Stimulated activated naive CD8-positive, alpha-beta T cell treated with anti-CD3 and anti-CD28 coated beads, Interleukin-15, amount 100 ng/mL, for 72 hours (primary cell): ENCODE data around the gene ZNF256.

Experiments
- ATAC-seq: fragments of 150-1000 bp; cut with Tn5 transposase; 2 replicates; pipeline ENCODE4 v1.10.0; 2021; ENCODE audit warnings: mild to moderate bottlenecking, moderate library complexity
- DNase-seq, 2 donors: peaks; one replicate each; pipeline ENCODE4 v3.0.0; 2021 to 2022
- H3K27ac Mint-ChIP-seq, 2 donors: one replicate each; pipeline ENCODE4 v1.8.0; 2022; ENCODE audit warnings: mild to moderate bottlenecking in 2 of 2, mixed read lengths in 2 of 2, moderate library complexity in 2 of 2
- H3K27me3 Mint-ChIP-seq: one replicate; pipeline ENCODE4 v1.8.0; 2022; ENCODE audit warnings: mixed read lengths
- H3K4me1 Mint-ChIP-seq: one replicate; pipeline ENCODE4 v1.8.0; 2022; ENCODE audit warnings: mild to moderate bottlenecking, mixed read lengths
- H3K4me3 Mint-ChIP-seq, 2 donors: one replicate each; pipeline ENCODE4 v1.8.0; 2022; ENCODE audit warnings: mild to moderate bottlenecking in 2 of 2, mixed read lengths in 2 of 2, moderate library complexity in 1 of 2
- H3K9me3 Mint-ChIP-seq, 2 donors: one replicate each; pipeline ENCODE4 v1.8.0; 2022; ENCODE audit warnings: mixed read lengths in 2 of 2

The ZNF256 gene

DNA sequence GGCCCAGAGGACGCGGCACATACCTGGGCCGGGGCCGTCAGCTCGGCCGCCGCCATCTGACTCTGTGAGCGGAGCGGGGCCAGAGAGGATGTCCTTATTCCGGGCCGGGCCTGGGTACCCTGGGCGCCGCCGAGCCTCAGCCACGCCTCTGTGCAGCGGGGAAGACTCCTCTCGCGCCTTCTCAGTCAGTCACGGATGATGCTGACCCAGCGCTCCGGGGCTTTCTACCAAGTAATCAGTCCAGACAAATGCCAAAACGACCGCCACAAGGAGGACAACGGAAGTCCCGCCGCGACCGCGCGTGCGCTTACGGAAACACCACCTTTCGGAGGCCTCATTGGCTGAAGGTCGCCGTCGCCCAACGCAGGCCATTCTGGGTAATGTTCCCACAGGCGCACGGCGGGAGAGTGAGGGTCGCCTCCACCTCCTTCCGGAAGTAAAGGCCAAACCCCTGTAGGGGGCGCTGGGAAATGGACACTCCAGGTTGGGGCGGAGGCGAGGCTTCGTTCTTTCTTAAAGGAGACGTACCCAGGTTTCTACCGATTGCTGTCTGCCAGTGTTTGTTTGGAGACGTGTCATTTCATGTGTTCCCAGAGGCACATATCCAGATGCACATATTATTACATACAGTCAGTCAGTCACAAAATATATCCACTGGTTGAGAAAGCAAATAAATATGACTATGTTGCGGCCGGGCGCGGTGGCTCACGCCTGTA lies at the start of gene ZNF256:
TSS of gene ZNF256 (minus strand) at position 288 of the 716 bp plus-strand sequence. CDS start at position 56, 232 bp downstream.
- Mint-ChIP-seq H3K27ac (peak within 1 kb of the TSS; percentile 94 to 98), H3K27me3 (no peaks in the 10 kb centered on the region), H3K9me3 (peaks cover 35 to 56% of the 10 kb centered on the region in 2 donors), H3K4me3 (peak within 1 kb of the TSS; percentile 96), H3K4me1 (peaks cover 13% of the 10 kb centered on the region)
- DNase-seq (peak; percentile 91 to 95), ATAC-seq (peak; percentile 98)

DNA sequence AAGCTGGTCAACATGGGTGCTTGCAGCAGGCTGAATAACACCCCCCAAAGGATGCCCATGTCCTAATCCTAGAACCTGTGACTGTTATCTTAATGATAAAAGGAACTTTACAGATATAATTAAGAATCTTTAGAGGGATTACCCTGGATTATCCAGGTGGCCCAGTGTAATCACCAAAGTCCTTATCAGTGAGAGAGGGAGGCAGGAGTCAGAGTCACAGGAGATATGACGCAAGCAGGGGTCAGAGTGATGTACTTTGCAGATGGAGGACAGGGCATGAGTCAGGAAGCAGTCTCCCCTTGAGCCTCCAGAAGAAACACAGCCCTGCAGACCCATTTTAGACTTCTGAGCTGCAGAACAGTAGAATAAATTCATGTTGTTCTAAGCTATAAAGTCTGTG lies 45.3 kb upstream of the ZNF256 start:
- DNase-seq (no peak), ATAC-seq (no peak)
- Mint-ChIP-seq H3K4me3 (no peak overlapping the region), H3K27ac (no peak overlapping the region), H3K9me3 (peaks cover 54 to 86% of the 10 kb centered on the region in 2 donors), H3K27me3 (no peaks in the 10 kb centered on the region), H3K4me1 (no peaks in the 10 kb centered on the region)

DNA sequence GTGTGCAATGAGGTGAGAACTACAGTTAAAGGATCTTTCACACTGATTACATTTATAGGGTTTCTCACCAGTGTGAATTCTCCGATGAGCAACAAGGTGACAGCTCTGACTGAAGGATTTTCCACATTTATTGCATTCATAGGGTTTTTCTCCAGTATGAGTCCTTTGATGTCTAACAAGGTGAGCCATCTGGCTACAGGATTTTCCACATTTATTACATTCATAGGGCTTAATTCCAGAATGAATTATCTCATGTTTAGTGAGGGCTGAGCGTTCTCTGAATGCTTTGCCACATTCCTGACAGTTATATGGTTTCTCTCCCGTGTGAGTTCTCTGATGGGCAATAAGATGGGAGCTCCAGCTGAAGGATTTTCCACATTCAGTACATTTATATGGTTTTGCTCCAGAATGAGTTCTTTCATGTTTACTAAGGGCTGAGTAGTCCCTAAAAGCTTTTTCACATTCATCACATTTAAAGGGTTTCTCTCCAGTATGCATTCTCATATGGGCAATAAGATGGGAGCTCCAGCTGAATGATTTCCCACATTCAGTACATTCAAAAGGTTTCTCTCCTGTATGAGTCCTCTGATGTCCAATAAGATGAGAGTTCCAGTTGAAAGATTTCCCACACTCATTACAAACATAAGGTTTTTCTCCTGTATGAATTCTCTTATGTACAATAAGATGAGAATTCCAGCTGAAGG lies 31.2 kb upstream of the ZNF256 start:
- H3K4me1 Mint-ChIP-seq = no peaks in the 10 kb centered on the region
- DNase-seq = no peak
- ATAC-seq = no peak
- H3K27ac Mint-ChIP-seq = no peak overlapping the region
- H3K27me3 Mint-ChIP-seq = no peaks in the 10 kb centered on the region
- peaks cover 69 to 96% of the 10 kb centered on the region in 2 donors for H3K9me3 Mint-ChIP-seq
- no peak overlapping the region for H3K4me3 Mint-ChIP-seq

- peaks cover 52 to 86% of the 10 kb centered on the region in 2 donors for H3K9me3 Mint-ChIP-seq
- H3K4me3 Mint-ChIP-seq = no peak within 1 kb of the TSS
- ATAC-seq (no peak), DNase-seq (no peak)
- no peaks in the 10 kb centered on the region for H3K27me3 Mint-ChIP-seq
- no peaks in the 10 kb centered on the region for H3K4me1 Mint-ChIP-seq
- H3K27ac Mint-ChIP-seq = peak within 1 kb of the TSS in 1 of 2 donors; percentile 57
These were observed 26.9 kb upstream of the ZNF256 start, which contains the start of gene C19orf18 for GRCh38 chr19:57974434-57974833. TSS of gene C19orf18 (minus strand) at chr19:57974534. CDS start at chr19:57974432, 102 bp downstream.

- DNase-seq (no peak), ATAC-seq (no peak)
- H3K9me3 Mint-ChIP-seq = peaks cover 27 to 53% of the 10 kb centered on the region in 2 donors
- no peaks in the 10 kb centered on the region for H3K27me3 Mint-ChIP-seq
- no peak overlapping the region for H3K4me3 Mint-ChIP-seq
- H3K4me1 Mint-ChIP-seq = no peaks in the 10 kb centered on the region
- H3K27ac Mint-ChIP-seq = no peak overlapping the region
These were observed 17.3 kb upstream of the ZNF256 start for GRCh38 chr19:57964761-57965160.

DNA sequence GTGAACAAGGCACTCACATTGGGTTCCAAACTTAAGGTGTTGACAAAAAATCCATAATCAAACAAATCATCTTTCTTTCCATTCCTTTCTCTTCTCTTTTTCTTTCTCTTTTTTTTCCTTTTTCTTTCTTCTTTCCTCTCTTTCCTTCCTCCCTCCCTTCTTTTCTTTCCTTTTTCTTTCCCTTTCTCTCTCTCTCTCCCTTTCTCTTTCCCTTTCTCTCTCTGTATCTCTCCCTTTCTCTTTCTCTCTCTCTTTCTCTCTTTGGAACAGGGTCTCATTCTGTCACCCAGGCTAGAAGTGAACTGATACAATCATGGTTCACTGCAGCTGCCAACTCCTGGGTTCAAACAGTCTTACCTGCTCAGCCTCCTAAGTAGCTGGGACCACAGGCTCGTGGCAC lies 14.3 kb upstream of the ZNF256 start:
- Mint-ChIP-seq H3K27me3 (no peaks in the 10 kb centered on the region), H3K4me3 (no peak overlapping the region), H3K9me3 (peaks cover 22 to 53% of the 10 kb centered on the region in 2 donors), H3K4me1 (no peaks in the 10 kb centered on the region), H3K27ac (no peak overlapping the region)
- no peak for DNase-seq
- ATAC-seq = no peak

DNA sequence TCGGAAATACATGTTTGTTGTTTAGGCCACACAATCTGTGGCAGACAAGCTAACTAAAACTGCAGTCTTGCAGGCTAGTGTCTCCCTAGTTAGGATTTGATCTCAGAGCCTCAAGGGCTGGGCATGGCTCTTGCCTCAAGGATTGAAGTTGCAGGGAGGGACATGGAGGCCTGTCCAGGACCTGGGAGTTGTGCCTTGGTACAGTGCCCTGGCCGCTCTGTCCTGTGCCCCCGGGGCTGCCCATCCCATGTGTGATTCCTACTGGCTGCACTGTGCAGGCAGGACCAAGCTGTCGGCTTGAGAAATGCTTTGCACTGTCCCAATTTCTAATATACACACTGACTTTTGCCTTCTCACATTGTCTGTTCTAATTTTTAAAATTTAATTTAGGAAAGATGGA lies 7.5 kb upstream of the ZNF256 start:
- Mint-ChIP-seq H3K27me3 (no peaks in the 10 kb centered on the region), H3K4me1 (no peaks in the 10 kb centered on the region), H3K9me3 (peaks cover 36 to 57% of the 10 kb centered on the region in 2 donors), H3K27ac (no peak overlapping the region), H3K4me3 (no peak overlapping the region)
- no peak for DNase-seq
- ATAC-seq = no peak

DNA sequence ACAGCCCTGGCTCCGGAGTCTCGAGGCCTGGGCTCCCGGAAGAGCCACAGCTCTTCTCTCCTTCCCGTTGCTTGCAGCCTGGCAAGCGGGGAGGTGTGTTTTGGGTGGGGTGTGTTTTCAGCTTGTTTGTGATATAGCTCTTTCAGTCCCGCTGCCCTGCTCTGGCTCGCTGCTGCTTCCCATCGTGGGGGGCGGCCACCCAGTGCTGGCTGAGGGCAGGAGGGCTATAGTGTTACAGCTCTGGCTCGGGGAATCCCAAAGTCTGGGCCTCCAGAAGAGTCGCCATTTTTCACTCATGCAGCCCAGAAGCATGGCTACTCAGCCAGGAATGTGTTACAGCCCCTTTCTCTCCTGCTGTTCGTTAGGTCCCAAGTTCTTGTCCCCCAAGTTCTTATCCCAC lies 2.2 kb upstream of the ZNF256 start:
- Mint-ChIP-seq H3K9me3 (peaks cover 33 to 54% of the 10 kb centered on the region in 2 donors), H3K27me3 (no peaks in the 10 kb centered on the region), H3K4me1 (peaks cover 13% of the 10 kb centered on the region), H3K4me3 (no peak overlapping the region), H3K27ac (no peak overlapping the region)
- no peak for ATAC-seq
- DNase-seq = no peak

GRCh38 chr19:57949296-57949695 lies 1.8 kb upstream of the ZNF256 start:
- Mint-ChIP-seq H3K9me3 (peaks cover 29 to 54% of the 10 kb centered on the region in 2 donors), H3K27ac (no peak overlapping the region), H3K4me3 (no peak overlapping the region), H3K27me3 (no peaks in the 10 kb centered on the region), H3K4me1 (peaks cover 13% of the 10 kb centered on the region)
- ATAC-seq = no peak
- no peak for DNase-seq

- Mint-ChIP-seq H3K4me1 (peaks cover 13% of the 10 kb centered on the region), H3K9me3 (peaks cover 40 to 61% of the 10 kb centered on the region in 2 donors), H3K27me3 (no peaks in the 10 kb centered on the region), H3K27ac (peak overlapping the region; percentile 94 to 98), H3K4me3 (peak overlapping the region; percentile 96)
- DNase-seq (no peak), ATAC-seq (no peak)
These were observed 453 bp downstream of the ZNF256 start for GRCh38 chr19:57947088-57947418.

GRCh38 chr19:57946316-57946715 lies 1.2 kb downstream of the ZNF256 start:
- Mint-ChIP-seq H3K27me3 (no peaks in the 10 kb centered on the region), H3K27ac (peak overlapping the region in 1 of 2 donors; percentile 82), H3K9me3 (peaks cover 46 to 67% of the 10 kb centered on the region in 2 donors), H3K4me3 (peak overlapping the region; percentile 96), H3K4me1 (peaks cover 13% of the 10 kb centered on the region)
- ATAC-seq = no peak
- DNase-seq = no peak

DNA sequence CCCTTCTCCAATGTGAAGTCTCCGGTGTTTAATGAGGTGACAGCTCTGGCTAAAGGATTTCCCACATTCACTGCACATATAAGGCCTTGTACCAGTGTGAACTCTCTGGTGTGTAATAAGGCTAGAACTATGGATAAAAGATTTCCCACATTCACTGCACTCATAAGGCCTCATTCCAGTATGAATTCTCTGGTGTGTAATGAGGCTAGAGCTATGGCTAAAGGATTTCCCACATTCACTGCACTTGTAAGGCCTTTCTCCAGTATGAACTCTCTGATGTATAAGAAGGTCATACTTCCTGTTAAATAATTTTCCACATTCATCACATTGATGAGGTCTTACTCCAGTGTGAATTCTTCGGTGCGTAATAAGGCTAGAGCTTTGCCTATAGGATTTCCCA lies 5.9 kb downstream of the ZNF256 start:
- peaks cover 48 to 81% of the 10 kb centered on the region in 2 donors for H3K9me3 Mint-ChIP-seq
- no peak for ATAC-seq
- DNase-seq = no peak
- no peak overlapping the region for H3K27ac Mint-ChIP-seq
- peaks cover 10% of the 10 kb centered on the region for H3K4me1 Mint-ChIP-seq
- H3K27me3 Mint-ChIP-seq = no peaks in the 10 kb centered on the region
- H3K4me3 Mint-ChIP-seq = no peak overlapping the region

DNA sequence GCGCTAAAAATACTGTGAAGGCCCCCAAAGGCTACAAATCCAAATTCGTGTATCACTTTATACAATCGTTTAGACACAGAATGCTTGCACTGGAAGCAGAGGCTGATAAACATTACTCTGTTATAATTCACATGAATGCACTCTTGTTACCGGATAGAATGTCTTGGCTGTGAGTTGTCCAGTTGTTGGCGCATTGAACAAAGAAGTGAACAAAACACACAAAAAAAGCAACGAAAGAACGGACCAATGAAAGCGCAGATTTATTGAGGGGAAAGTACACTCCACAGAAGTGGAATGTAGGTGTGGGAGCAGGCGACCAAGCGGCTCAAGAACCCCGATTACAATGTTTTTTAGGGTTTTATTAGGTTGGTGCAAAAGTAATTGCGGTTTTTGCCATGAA lies 11.8 kb downstream of the ZNF256 start:
- peaks cover 10% of the 10 kb centered on the region for H3K27me3 Mint-ChIP-seq
- peaks cover 39 to 66% of the 10 kb centered on the region in 2 donors for H3K9me3 Mint-ChIP-seq
- peaks cover 13% of the 10 kb centered on the region for H3K4me1 Mint-ChIP-seq
- no peak for DNase-seq
- no peak overlapping the region for H3K4me3 Mint-ChIP-seq
- no peak for ATAC-seq
- no peak overlapping the region for H3K27ac Mint-ChIP-seq

DNA sequence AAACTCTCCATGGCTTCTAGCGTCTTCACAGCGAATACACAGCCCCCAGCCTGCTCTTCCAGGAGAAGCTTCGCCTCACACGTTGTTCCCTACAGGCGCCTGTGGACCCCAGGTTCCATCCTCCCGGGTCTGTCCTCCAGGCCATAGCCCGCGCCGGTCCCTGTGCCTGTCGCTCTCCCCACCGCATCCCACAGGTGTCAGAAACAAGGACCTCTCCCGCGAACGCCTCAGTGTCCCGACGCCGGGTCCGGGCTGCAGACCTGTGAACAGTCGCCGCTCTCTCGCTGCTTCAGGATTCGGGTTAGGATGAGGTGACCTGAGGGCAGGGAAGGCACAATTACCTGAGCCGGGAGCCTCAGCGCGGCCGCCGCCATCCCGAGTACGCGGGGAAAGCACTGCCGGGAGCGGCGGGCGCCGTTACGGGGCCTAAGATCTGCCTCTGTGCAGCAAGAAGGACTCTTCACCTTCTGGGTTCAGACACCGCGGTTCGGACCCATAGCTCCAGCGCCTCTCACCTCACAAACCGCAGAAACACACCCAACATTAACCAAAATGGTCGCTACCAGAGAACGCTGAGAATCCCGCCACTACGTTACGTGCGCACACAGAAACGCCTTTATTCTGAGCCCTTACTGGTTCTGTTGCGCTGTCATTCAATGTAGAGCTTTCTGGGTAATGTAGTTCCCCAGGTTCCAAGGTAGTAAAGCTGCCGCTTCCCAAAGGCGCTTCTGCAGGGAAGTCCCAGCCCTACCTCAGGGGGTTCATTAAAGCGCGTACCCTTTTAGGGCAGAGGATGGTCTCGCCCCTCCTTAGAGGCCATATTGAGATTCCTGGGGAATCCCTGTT lies 12.5 kb downstream of the ZNF256 start, which contains the start of gene ZNF418:
TSS of gene ZNF418 (minus strand) at position 583 of the 846 bp plus-strand sequence. CDS start 1,580 bp downstream, outside the sequence.
- Mint-ChIP-seq H3K4me1 (peaks cover 13% of the 10 kb centered on the region), H3K9me3 (peaks cover 43 to 70% of the 10 kb centered on the region in 2 donors), H3K27me3 (peaks cover 10% of the 10 kb centered on the region), H3K27ac (peak within 1 kb of the TSS; percentile 88 to 96), H3K4me3 (peak within 1 kb of the TSS; percentile 86 to 94)
- ATAC-seq (peak; percentile 94), DNase-seq (peak; percentile 38 to 54)

DNA sequence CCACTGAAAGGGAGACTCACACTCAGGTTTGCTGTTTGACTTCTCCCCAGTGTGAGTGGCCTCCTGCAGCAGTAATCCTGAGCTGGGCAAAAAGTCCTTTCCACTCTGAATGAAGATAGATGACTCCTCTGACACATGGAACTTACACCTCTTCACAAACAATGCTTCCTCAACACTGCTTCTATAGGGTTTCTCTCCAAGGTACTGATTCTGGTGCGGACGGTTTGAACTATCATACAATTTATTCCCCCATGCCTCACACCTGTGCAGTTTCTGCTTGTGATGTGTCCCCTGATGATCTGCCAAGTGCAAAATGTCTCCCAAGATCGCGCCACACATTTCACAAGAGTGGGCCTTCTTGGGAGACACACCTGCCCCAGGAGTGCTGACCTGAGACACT lies 19.9 kb downstream of the ZNF256 start:
- Mint-ChIP-seq H3K27me3 (no peaks in the 10 kb centered on the region), H3K4me3 (no peak overlapping the region), H3K4me1 (no peaks in the 10 kb centered on the region), H3K27ac (peak overlapping the region in 1 of 2 donors; percentile 76), H3K9me3 (peaks cover 42 to 54% of the 10 kb centered on the region in 2 donors)
- no peak for DNase-seq
- ATAC-seq = no peak
